ENCODE data around the gene GNA12.

- no peak for TF ChIP-seq CTCF (IDR thresholded peaks at IDR 0.05)
- TF ChIP-seq POLR2A (IDR thresholded peaks at IDR 0.05) = no peak
Observed at GRCh38 chr7:2706685-2707126, 137.4 kb downstream of the GNA12 start.

Data from thyroid gland (tissue), 4 donors.